Suprapubic skin (tissue), 3 donors: ENCODE measurements around the gene LZIC.

Experiments
- CTCF ChIP-seq, 2 donors: fragments of 200-600 bp in 1 of 2; fragments of 450-650 bp in 1 of 2; sonication (generic) in 1 of 2; IDR thresholded peaks; one replicate each; pipeline ENCODE4 v1.5.1; 2016 to 2019; ENCODE audit warnings: antibody characterized with exemption in 2 of 2, mild to moderate bottlenecking in 1 of 2, moderate library complexity in 1 of 2
- POLR2A ChIP-seq, 2 donors: fragments of 450-650 bp; IDR thresholded peaks; one replicate each; pipeline ENCODE4 v1.6.1; 2017; ENCODE audit warnings: antibody characterized with exemption in 2 of 2, mild to moderate bottlenecking in 2 of 2, moderate library complexity in 2 of 2

GRCh38 chr1:9916452-9916851 lies 26.7 kb downstream of the LZIC start:
- no peak for TF ChIP-seq CTCF (IDR thresholded peaks at IDR 0.05)
- TF ChIP-seq POLR2A (IDR thresholded peaks at IDR 0.05), result no peak
